HG02678 (cell line): ENCODE data around the gene LILRA6.
"Not testable (repeated sequence)": the region's sequence is repeated elsewhere in the genome, so short reads cannot be mapped to it uniquely, and the experiment has no call there.

ENCODE experiments used
- ATAC-seq: cut with Tn5 transposase; IDR thresholded peaks from one replicate; pipeline ENCODE4 v1.9.1; 2021; ENCODE audit warnings: mild to moderate bottlenecking, moderate library complexity; ENCODE audit not compliant: unreplicated experiment

The LILRA6 gene

GRCh38 chr19:54242646-54243045, at the start of gene LILRA6:
Gene LILRA6, minus strand, starts transcription at chr19:54242790.
- not testable (repeated sequence) for ATAC-seq

- not testable (repeated sequence) for ATAC-seq
Observed at GRCh38 chr19:54289160-54289559, 46.6 kb upstream of the LILRA6 start.

GRCh38 chr19:54287456-54287855, 44.9 kb upstream of the LILRA6 start:
- no peak for ATAC-seq

- ATAC-seq: not testable (repeated sequence)
Observed at GRCh38 chr19:54286283-54286682, 43.7 kb upstream of the LILRA6 start.

GRCh38 chr19:54285427-54286056, 43.0 kb upstream of the LILRA6 start:
- not testable (repeated sequence) for ATAC-seq

- no peak for ATAC-seq
Observed at GRCh38 chr19:54282686-54283470, 40.3 kb upstream of the LILRA6 start.

- ATAC-seq: not testable (repeated sequence)
Observed at GRCh38 chr19:54281729-54282075, 39.1 kb upstream of the LILRA6 start.

- ATAC-seq: no peak
Observed at GRCh38 chr19:54281007-54281728, 38.6 kb upstream of the LILRA6 start, which contains the start of gene LILRB2. Gene LILRB2, minus strand, starts transcription at chr19:54281110. Its CDS starts 614 bp downstream, at chr19:54280496.

GRCh38 chr19:54280441-54280840, 37.9 kb upstream of the LILRA6 start:
- not testable (repeated sequence) for ATAC-seq

GRCh38 chr19:54280025-54280424, 37.4 kb upstream of the LILRA6 start:
- not testable (repeated sequence) for ATAC-seq

GRCh38 chr19:54279406-54279962, 36.9 kb upstream of the LILRA6 start:
- ATAC-seq: no peak

GRCh38 chr19:54278571-54279195, 36.1 kb upstream of the LILRA6 start:
- ATAC-seq: not testable (repeated sequence)

GRCh38 chr19:54278056-54278455, 35.5 kb upstream of the LILRA6 start:
- ATAC-seq: not testable (repeated sequence)

GRCh38 chr19:54277111-54277615, 34.6 kb upstream of the LILRA6 start:
- ATAC-seq: not testable (repeated sequence)

- ATAC-seq: no peak
Observed at GRCh38 chr19:54275951-54276350, 33.4 kb upstream of the LILRA6 start.

- not testable (repeated sequence) for ATAC-seq
Observed at GRCh38 chr19:54274516-54274915, 31.9 kb upstream of the LILRA6 start.

- no peak for ATAC-seq
Observed at GRCh38 chr19:54273821-54274220, 31.2 kb upstream of the LILRA6 start.

GRCh38 chr19:54272181-54272580, 29.6 kb upstream of the LILRA6 start:
- not testable (repeated sequence) for ATAC-seq

GRCh38 chr19:54271587-54271986, 29.0 kb upstream of the LILRA6 start:
- ATAC-seq: not testable (repeated sequence)

GRCh38 chr19:54271106-54271505, 28.5 kb upstream of the LILRA6 start:
- no peak for ATAC-seq
